NOMO-1 (cell line): Measurements from ENCODE around the gene WWOX.

Experiments used
- DNase-seq, 2 experiments: peaks; one replicate each; lab custom pipeline; 2025; ENCODE audit not compliant: unreplicated experiment in 2 of 2; lab: John Stamatoyannopoulos, UW

The WWOX gene

GRCh38 chr16:78455861-78456260 is 356.4 kb downstream of the WWOX start:
- DNase-seq, result no peak

GRCh38 chr16:78458588-78458987 is 359.1 kb downstream of the WWOX start:
- DNase-seq, result no peak

- DNase-seq, result no peak
Measured at GRCh38 chr16:78460428-78460827, 361.0 kb downstream of the WWOX start.

GRCh38 chr16:78461087-78461486 is 361.6 kb downstream of the WWOX start:
- peak; percentile 20 to 50 for DNase-seq

- DNase-seq, result peak; percentile 63 to 64
Measured at GRCh38 chr16:78461496-78462287, 362.2 kb downstream of the WWOX start.

- DNase-seq, result no peak
Measured at GRCh38 chr16:78462288-78463208, 363.1 kb downstream of the WWOX start.

- DNase-seq, result peak; percentile 18 to 30
Measured at GRCh38 chr16:78463591-78463990, 364.1 kb downstream of the WWOX start.

- no peak for DNase-seq
Measured at GRCh38 chr16:78464833-78465232, 365.4 kb downstream of the WWOX start.

- no peak for DNase-seq
Measured at GRCh38 chr16:78465730-78466129, 366.3 kb downstream of the WWOX start.

- no peak for DNase-seq
Measured at GRCh38 chr16:78469787-78470186, 370.3 kb downstream of the WWOX start.

GRCh38 chr16:78473031-78473699 is 373.7 kb downstream of the WWOX start:
- no peak for DNase-seq

GRCh38 chr16:78474762-78475161 is 375.3 kb downstream of the WWOX start:
- no peak for DNase-seq

- DNase-seq, result no peak
Measured at GRCh38 chr16:78476615-78477014, 377.2 kb downstream of the WWOX start.

- DNase-seq, result peak; percentile 7 to 27
Measured at GRCh38 chr16:78478267-78478861, 378.9 kb downstream of the WWOX start.

GRCh38 chr16:78479723-78480122 is 380.3 kb downstream of the WWOX start:
- DNase-seq, result no peak

GRCh38 chr16:78480588-78480987 is 381.1 kb downstream of the WWOX start:
- DNase-seq, result no peak

GRCh38 chr16:78483124-78483992 is 383.9 kb downstream of the WWOX start:
- peak; percentile 37 to 43 for DNase-seq

GRCh38 chr16:78484509-78485058 is 385.1 kb downstream of the WWOX start:
- no peak for DNase-seq

GRCh38 chr16:78485188-78485916 is 385.9 kb downstream of the WWOX start:
- DNase-seq, result no peak
